HG03378 (cell line): ENCODE measurements around the gene ARHGEF28.

ENCODE experiments used
- ATAC-seq: cut with Tn5 transposase; IDR thresholded peaks from one replicate; pipeline ENCODE4 v1.9.1; 2021; ENCODE audit warnings: mild to moderate bottlenecking, moderate library complexity; ENCODE audit not compliant: unreplicated experiment

ARHGEF28 gene

DNA sequence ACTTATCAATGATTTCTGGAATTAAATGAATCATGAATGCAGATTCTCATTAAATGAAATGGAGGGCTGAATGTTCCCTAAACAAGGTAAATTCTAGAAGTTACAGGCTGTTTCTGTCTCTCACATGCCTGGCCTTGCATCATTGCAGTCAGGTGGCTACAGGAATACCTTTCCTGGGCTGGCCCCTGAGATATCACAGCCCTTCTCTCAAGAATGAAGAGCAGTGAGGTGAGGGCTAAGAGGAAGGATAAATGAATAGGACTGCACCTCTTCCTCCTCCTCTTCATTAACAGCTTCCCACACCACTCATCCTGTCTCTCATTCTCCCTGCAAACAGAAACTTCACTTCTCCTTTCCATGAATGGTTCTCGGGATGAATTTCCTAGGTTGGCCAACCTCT, 22.5 kb downstream of the ARHGEF28 start:
- no peak for ATAC-seq

DNA sequence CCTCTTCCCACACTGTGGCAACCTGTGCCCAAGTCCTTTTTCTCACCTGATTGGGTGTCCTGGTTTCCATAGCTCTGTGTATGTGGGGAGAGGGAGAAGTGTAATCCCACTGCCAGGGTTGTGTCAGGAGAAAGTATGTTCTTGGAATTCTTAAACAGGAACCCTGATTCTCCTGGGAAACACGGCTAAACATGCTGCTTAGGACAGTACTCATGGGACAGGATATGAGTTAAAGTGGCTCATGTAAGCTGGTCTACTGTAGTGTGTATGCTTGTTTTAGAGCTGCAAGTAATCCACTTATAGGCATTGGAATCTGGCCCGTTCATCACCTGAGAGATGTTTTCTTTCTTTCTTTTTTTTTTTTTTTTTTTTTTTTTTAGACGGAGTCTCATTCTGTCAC, 23.9 kb downstream of the ARHGEF28 start:
- ATAC-seq = no peak

DNA sequence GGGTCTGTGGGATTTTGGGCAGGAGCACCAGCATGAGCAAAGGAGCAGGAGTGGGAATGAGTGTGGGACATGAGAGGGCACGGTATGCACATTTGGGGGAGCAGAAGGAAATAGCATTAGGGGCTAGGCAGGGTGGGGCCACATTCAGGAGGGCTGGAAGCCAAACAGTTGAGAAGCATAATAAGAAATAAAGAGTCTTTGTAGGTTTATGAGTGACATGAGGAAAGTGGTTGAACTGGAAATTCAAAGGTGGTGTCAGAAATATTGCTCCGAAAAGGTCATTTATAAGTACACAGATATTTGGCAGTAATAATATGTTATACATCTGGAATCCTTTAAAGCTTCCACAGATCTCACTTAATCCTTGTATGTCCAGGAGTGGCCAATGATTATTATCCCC, 26.4 kb downstream of the ARHGEF28 start:
- ATAC-seq = no peak

DNA sequence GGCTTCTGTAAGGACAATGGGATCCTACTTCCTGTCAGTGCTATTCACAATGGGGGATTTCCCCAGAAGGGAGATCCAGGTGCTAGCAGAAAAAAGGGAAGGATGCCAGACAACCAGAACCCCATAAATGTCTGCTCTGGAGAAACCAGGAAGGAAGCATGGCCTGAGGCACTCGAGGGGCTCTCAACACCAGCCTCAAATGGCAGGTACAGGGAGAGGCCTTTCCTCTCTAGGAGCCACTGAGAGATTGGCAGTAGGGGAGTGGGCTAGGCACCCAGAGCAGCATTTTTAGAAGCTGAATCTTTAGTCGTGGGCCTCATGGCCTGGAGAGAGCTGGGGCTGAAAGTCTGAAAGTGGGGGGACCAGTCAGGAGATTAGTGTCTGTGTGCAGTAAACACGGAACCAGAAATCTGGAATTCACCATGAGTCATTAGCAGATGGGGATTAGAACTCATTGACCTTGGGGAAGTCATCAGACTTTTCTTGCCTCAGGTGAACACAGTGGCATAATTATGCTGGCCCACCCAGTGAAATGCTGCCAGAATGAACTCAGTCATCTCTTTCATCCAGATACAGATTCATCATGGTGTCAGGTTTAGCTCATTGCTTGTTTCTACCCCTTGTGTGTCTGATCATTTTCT, 28.3 kb downstream of the ARHGEF28 start:
- peak; percentile 56 for ATAC-seq

DNA sequence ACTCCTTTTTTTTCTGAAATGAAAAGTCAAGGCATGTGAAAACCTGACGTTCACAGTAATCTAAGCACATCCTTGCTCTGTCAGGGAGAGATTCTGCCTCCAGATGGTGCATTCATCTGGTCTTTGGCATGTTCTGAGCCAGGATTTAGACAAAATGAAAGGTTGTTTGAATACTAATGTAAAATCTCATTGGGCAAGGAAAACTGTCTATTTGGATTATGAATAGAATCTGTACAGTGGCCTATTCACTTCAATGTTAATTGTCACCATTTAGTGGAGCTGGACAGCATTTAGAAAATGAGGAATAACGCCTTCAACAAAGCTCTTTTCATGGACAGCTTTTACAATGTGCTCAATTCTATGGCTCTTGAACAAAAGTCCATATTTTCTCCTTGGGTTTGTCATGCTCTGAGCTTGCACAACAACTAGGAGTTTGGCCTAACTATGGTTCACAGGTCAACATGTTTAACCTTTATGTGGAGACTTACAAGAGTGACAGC, 28.9 kb downstream of the ARHGEF28 start:
- ATAC-seq = no peak

DNA sequence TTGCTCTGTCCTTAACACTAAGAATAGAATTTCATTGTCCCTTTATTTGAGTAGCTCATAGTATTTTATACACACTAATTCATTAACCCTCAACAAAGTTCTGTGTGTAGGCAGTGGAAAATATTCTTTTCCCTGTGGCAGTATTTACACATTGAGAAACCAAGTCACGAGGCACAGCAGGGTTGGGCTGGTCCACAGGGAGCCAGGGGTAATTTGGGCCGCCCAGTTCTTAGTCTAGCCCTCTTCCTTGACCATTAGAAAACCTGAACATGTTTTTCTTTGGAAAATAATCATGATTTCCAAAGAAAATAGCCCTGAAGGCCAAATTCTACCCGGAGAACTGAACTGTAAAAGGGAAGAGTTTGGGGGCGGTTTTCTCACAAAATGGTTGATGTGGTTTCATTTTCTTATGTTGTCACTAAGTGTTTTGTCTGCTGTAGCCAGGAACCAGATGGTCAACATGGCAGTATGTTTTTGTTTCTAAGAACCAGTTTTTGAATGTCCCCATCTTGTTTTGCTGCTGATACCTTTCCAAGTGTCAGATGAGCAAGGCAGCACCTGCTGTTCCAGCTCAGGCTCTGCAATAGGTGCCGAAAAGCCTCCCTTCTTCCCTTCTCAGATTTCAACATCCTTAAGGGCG, 29.6 kb downstream of the ARHGEF28 start:
- ATAC-seq = no peak

DNA sequence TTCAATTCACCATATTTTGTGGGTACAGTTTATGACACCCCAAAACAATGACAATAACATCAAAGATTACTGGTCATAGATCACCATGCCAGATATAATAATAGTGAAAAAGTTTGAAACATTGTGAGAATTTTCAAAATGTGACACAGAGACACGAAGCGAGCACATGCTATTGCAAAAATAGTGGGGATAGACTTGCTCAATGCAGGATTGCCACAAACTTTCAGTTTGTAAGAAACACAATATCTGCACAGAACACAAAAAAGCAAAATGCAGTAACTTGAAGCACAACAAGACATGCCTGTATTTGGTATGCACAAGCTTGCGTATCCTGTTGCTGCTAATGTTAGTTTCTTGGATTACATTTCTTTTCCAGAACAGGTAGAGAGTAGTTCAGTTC, 35.8 kb downstream of the ARHGEF28 start:
- ATAC-seq = no peak

DNA sequence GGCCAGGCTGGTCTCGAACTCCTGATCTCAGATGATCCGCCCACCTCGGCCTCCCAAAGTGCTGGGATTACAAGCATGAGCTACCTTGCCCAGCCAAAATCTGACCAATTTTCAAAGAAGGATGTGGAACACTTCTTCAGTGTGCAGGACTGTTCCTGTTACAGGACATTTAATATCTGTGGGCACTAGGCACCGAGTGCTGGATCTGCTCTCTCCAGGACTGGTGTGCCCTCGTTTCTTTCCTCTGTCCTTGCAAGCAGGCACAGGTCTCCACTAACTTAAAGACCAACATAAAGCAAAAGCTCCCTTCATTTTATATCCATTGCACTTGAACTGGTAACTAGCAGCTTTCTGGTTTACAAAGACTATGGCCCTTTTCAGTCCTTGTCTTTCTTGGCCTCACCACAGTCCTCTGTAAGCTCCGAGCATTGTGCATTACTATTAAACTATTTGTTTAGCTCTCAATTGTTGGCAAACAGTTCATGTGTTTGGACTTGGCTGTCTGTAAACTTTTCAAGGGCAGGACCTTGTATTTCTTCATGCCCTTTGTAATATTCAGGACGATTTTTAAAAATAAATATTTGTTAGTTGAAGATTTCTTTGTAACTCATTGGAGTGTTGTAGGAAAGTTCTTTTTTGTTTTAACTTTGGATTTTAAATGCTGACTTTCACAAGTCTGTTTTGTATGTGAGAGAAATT, 37.3 kb downstream of the ARHGEF28 start:
- ATAC-seq = no peak

DNA sequence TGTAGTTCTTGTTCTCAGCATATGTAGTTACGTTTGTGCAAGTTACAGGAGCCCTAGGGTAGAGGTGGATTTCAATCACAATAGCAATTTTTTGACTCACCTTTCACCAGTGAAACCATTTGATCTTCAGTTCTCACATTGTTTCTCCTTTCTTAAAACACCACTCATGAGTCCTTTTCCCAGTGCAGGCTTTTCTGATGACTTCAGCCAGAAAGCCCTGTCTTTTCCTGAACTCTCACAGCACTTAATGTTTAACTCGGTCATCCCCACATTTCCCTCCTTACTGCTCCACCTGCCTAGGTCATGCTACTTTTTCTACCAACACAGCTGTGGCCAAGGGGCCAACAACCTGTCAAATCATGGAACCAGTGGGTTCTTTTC, 37.9 kb downstream of the ARHGEF28 start:
- no peak for ATAC-seq

DNA sequence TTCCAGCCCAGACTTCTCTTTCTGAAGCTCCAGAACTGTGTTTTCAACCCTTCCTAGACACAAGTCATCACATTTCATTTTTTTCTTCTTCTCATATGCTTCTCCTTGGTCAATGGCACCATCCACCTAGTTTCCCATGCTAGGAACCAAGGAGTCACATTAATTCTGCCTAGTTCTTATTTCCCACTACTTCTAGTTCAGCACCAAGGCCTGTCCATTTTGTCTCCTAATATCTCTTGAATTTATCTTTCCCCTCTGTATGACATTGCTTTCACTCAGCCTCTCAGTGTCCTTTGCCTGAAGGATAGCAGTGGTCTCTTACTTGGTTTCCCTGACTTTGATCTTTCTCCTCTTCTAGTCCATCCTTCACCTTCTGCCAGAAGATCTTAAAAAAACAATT, 38.8 kb downstream of the ARHGEF28 start:
- no peak for ATAC-seq

DNA sequence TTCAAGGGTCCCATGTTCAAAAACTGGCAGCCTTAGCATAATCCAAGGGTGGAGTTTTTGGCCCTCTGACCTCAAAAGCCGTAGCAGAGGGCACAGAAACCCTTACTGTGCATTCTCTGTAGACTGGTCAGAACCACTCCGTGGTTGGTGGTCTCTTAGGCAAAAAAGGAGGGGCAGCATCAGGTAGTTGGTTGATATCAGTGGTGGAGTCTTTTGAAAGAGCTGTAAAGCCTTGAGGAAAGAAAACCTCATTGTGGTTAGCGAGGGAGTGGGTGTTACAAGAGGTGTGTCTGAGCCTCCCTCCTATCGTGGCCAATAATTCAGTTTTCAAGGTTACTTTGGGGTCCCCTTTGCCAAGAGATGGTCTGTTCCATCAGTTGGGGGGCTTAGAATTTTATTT, 40.9 kb downstream of the ARHGEF28 start:
- ATAC-seq = no peak

DNA sequence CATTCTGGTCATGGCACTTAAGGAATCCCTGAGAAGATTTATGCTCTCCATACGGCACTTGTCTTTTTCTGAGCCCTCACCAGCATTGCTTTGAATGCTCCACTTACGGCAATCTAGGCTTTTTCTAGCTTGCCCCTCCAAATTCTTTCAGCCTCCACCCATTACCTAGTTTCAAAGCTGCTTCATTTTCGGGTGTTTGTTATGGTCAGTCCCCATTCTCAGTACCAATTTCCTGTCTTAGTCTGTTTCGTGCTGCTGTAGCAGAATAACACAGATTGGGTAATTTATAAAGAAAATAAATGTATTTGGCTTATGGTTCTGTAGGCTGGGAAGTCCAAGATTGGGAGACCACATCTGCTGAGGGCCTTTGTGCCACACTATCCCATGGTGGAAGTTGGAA, 42.0 kb downstream of the ARHGEF28 start:
- peak; percentile 39 for ATAC-seq

DNA sequence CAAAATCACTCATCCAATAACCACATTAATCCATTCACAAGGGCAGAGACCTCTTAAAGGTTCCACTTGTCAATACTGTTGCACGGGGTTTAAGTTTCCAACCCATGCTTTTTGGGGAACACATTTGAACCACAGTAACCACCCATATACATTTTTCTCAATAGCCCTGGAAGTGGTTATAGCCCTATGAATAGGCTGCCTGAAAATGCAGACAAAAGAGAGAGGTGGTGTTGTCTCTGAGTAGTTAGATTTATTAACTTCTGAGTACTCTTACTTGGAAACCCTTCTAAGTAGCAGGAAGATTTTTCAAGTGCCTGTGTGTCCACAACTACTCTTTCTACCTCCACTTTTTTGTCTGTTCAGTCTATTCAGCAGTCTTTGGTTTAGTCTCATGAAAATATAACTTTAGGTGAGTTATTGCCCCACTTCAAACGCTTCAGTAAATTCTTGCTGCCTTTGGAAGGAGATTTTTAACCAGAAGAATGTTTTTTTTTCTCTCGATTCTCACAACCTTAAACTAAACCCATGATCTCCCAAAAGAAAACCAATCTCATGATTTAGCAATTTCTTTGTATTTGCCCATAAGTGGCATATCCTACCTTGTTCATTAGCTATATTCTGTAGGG, 42.6 kb downstream of the ARHGEF28 start:
- peak; percentile 21 for ATAC-seq

DNA sequence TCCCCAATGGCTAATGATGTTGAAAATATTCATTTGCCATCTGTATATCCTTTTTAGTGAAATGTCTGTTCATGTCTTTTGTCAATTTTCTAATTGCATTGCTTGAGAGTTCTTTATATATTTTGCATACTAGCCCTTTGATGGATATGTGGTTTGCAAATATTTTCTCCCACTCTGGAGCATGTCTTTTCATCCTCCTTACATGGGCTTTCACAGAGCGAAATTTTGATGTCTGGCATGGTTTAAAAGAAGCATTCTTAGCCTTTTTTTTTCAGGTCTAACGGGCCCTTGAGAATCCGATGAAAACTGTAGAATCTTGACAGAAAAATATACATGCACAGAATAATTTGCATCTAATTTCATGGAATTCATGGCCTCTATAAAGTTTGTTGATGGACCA, 44.7 kb downstream of the ARHGEF28 start:
- ATAC-seq = no peak

DNA sequence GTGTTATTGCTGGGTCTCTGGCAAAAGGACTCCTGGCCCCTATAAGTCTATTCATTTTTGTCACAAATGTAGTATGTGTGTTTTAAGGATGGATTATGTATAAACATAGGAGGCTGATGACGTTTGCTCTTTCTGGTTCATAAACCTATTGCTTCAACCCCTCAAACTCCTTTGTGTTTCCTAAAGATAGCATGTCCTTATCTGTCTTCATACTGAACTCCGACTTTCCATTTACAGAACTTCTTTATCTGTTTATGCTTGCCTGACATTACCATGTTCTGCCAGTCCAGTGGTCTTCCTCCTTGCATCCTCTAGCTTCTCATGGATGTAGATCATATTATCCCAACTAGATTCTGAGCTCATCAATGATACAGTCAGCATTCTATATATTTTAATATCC, 46.1 kb downstream of the ARHGEF28 start:
- ATAC-seq = no peak

DNA sequence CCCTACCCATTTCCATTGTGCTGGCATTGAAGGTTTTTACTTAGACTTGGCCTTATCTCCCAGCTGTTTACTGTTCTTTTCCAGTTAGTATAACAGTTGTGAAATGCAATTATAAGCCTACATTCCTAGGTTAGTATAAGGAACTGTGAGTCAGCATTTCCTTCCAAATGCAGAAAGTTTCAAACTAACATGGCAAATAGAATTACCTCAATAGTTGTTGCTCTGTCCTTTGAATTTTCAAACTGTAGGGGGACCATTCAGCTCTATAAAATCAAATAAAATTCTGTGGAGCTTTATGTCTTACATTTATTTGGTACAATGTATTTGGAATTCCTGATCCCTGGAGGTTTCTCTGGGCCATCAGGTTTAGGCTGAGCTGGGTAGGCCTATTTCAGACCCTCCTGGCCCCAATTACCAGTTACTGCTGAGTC, 47.2 kb downstream of the ARHGEF28 start:
- no peak for ATAC-seq

DNA sequence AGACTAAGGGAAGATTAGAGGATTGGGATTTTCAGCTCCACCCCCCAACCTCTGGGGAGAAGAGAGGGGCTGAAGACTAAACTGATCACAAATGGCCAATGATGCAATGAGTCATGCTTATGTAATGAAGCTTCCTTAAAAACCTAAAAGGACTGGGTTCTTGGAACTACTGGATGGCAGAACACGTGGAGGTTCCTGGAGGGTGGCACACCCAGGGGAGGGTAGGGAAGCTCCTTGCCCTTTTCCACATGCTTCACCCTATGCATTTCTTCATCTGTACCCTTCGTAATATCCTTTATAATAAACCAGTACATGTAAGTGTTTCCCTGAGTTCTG, 48.6 kb downstream of the ARHGEF28 start:
- no peak for ATAC-seq

DNA sequence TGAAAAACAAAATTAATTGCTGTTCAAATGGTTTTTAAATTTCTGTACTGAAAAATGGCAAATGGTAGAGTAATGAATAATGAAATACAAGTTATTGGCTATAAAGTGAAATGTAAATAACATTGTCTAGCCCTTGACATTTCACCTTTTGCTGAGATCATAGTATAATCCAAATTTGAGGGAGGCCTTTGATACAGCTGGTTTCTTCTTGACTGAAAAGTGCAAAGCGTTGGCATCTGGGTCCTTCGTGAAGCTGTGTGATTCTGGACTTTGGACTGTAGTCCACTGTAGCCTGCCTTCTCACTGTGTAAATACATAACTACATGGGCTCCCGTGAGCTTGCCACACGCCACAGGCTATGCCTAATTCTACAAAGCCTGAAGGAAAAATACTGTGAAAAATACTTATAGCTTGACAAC, 52.3 kb downstream of the ARHGEF28 start:
- no peak for ATAC-seq

DNA sequence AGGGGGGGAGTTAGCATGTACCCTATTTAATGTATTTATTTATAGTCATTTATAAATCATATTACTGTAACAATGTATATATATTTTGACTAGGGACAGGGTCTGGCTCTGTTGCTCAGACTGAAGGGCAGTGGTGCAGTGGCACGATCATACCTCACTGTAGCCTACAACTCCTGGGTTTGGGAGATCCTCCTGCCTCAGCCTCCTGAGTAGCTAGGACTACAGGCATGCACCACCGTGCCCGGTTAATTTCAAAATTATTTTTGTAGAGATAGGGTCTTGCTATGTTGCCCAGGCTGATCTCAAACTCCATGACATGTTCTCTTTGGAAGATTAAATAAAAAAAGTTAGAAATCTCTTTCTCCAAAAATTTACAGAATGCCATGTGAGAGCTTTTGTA, 52.8 kb downstream of the ARHGEF28 start:
- ATAC-seq = no peak

DNA sequence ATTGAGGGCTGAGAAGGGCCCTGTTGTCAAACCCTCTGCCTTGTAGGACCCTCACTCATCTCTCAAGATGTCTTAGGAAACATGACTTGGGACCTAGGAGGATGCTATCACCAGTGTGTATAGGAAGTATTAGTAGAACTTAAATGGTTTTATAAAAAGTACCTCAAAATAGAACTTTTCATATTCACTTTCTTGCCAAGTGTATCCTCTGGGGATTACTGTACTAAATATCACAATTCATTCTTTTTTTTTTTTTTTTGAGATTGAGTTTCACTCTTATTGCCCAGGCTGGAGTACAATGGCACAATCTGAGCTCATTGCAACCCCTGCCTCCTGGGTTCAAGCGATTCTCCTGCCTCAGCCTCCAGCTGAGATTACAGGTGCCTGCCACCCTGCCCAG, 56.2 kb downstream of the ARHGEF28 start:
- no peak for ATAC-seq

DNA sequence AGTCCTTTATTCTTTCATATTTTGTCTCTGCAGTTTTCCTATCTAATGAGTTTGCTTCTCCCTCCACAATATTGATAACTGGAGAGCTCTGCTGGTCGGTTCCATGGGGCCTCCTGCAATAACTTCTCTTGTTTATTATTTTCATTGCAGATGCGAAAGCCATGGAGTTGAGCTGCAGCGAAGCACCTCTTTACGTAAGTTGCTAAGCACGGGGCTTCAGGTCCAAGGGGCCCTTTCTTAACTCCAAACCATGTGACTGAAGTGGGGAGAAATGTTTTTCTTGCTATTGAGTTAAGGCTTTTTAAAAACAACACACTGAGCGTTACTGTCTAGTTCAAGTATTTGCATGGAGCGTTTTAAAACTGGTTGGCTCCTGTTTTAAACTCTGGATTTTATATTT, 58.7 kb downstream of the ARHGEF28 start:
- ATAC-seq = no peak

DNA sequence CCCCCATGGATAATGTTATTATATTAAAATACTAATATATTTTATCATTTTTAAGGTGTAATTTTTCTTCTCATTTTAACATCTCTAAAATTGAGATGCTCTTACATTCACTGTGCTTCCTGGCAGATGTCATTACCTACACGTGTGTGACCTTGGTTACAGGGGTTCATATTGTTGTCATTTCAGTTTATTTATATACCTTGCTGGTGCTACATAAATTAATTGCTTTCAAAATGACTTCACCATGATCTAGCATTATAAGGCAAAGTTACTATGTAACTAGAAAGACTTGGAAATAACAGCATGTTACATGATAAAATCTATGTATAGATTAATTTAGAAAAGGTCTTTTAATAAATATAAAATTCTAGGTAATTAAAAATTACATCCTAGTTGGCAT, 60.9 kb downstream of the ARHGEF28 start:
- peak; percentile 62 for ATAC-seq
